ENCODE results near the gene LCN6.
"Not testable (repeated sequence)": the region's sequence is repeated elsewhere in the genome, so short reads cannot be mapped to it uniquely, and the experiment has no call there.

LCN6 gene

GRCh38 chr9:136792321-136793085 lies 44.2 kb upstream of the LCN6 start:
- no peak for DNase-seq (ENCODE audit: insufficient read length, low spot score)
- no peak for TF ChIP-seq CTCF (IDR thresholded peaks at IDR 0.05; ENCODE audit: insufficient read depth, missing control alignments)
- FAIRE-seq: no peak

GRCh38 chr9:136791516-136792276 lies 43.4 kb upstream of the LCN6 start:
- TF ChIP-seq CTCF (IDR thresholded peaks at IDR 0.05; ENCODE audit: insufficient read depth, missing control alignments): peak; percentile 43
- no peak for DNase-seq (ENCODE audit: insufficient read length, low spot score)
- FAIRE-seq: no peak

GRCh38 chr9:136790640-136791515 lies 42.6 kb upstream of the LCN6 start, which contains the start of gene TMEM141:
TMEM141 (plus strand) TSS chr9:136791344; CDS start chr9:136791371, 27 bp downstream.
- no peak for TF ChIP-seq CTCF (IDR thresholded peaks at IDR 0.05; ENCODE audit: insufficient read depth, missing control alignments)
- DNase-seq (ENCODE audit: insufficient read length, low spot score): peak; percentile 93
- FAIRE-seq: no peak

GRCh38 chr9:136789523-136789937 lies 41.2 kb upstream of the LCN6 start:
- no peak for TF ChIP-seq CTCF (IDR thresholded peaks at IDR 0.05; ENCODE audit: insufficient read depth, missing control alignments)
- DNase-seq (ENCODE audit: insufficient read length, low spot score) (no peak), FAIRE-seq (no peak)

- not testable (repeated sequence) for DNase-seq (ENCODE audit: insufficient read length, low spot score); FAIRE-seq
Measured at GRCh38 chr9:136788644-136789522, 40.6 kb upstream of the LCN6 start.

GRCh38 chr9:136787690-136788400 lies 39.5 kb upstream of the LCN6 start:
- no peak for FAIRE-seq
- DNase-seq (ENCODE audit: insufficient read length, low spot score): no peak
- peak; percentile 96 for TF ChIP-seq CTCF (IDR thresholded peaks at IDR 0.05; ENCODE audit: insufficient read depth, missing control alignments)

- not testable (repeated sequence) for FAIRE-seq; DNase-seq (ENCODE audit: insufficient read length, low spot score)
Measured at GRCh38 chr9:136786983-136787382, 38.7 kb upstream of the LCN6 start.

Data from D721Med (cell line).